ENCODE measurements around the gene AIFM2.
"Not testable (repeated sequence)": the region's sequence is repeated elsewhere in the genome, so short reads cannot be mapped to it uniquely, and the experiment has no call there.

Gene AIFM2

DNA sequence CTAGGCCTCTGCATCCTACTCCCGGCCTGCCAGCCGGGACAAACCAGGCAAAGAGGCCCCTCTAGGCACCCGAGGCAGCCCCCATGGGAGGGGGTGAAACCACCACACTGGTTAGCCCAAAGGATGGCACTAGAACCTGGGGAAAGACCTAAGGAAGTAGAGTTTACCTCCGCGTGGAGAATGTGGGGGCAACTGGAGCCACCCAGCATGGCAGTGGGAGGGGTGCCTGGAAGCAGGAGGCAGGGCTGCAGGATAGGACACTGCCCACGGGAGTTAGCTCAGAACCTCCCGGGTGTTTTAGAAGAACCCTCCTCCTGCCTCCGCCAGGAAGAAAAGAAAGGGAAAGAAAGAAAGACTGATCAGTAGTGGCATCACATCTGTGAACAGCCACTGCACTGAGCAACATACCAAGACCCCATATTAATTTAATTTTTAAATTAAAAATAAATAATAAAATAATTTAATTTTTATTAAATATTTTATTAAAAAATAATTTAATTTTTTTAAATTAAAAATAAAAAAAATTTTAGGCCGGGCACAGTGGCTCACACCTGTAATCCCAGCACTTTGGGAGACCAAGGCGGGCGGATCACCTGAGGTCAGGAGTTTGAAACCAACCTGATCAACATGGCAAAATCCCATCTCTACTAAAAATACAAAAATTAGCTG is 11.2 kb downstream of the AIFM2 start:
- DNase-seq (ENCODE audit: low read depth): no peak

DNA sequence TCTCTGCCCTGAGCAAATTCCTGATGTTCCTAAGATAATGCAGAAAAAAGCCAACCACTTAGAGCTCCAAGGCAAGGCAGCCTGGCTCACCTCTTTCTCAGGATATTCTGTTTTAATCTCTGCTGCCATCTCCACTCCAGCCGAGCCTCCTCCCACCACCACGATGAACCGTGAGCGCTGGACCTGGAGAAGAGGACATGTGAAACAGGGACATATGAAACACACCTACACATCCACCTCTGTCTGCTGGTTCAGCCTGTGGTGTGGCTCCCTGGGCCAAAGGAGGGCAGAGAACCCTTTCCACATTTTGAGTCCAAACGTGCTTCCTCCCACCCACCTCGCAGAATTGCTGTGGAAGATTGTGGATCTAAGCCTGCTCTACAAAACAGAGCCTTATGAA is 12.2 kb downstream of the AIFM2 start:
- DNase-seq (ENCODE audit: low read depth): no peak

DNA sequence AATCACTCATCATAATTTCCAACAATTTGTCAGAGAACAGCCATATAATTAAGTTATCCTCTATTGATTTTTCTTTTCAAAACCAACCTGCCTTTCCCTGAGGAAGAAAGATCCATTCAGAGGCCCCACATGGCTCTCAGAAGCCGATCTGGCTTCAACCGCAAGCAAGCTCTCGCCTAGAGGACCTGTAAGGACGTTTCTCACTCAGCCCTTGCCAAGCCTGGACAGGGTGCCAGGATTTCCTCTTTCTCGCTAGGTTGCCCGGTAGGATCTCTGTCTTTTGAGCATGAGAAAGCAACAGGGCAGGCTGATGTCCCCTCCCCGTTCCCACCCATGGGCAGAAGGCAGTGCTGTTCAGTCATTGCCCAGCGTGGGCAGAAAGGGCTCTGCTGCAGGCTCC is 13.0 kb downstream of the AIFM2 start:
- no peak for DNase-seq (ENCODE audit: low read depth)

DNA sequence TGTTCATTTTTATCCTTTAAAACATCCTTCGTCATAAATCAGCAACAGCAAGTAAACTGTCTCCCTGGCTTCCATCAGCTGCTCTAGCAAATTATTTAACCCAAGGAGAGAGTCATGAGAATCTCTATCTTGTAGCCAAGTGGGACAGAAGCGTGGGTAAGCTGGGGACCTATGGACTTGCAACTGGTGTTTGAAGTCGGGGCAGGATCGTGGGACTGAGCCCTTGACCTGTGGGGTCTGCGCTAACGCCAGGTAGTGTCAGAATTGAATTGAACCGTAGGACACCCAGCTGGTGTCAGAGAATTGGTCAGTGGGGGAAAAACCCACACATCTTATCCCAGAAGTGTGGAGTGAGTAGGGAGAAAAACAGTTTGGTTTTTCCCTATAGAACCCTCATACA is 13.4 kb downstream of the AIFM2 start:
- no peak for DNase-seq (ENCODE audit: low read depth)

DNA sequence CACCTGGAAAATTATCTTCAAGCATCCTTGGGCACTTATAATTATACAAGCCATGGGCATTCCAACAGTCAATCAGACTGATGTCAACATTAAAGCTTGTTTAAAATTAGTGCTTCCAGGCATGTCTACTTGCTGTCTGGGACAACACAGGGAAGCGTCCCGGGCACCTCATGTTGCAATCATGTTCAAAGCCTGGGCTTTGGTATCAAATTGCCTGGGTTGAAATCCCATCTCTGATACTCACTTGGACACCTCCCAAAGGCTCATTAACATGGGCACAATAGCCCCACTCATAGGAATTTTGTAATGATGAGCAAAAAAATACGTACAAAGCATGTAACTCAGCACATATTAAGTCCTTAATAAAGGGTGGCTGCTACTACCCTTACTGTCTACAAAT is 14.4 kb downstream of the AIFM2 start:
- no peak for DNase-seq (ENCODE audit: low read depth)

DNA sequence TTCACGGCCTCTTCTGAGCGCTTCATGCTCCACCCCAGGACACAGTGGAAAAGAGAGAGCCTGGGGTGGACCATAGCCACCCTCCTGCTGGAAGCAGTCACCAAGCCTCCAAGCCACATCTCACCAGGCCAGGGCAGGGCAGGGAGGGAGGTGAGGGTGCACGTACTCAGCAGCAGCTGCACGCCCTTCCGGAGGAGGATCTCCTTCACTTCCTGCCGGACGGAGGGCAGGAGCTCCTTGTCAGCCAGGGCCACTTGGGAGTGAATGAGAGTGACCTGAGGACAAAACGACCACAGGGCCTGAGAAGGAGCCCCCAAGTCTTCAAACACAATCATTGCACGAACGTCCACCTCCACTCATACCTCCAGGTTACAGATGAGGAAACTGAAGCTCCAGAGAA is 15.0 kb downstream of the AIFM2 start:
- DNase-seq (ENCODE audit: low read depth): no peak

DNA sequence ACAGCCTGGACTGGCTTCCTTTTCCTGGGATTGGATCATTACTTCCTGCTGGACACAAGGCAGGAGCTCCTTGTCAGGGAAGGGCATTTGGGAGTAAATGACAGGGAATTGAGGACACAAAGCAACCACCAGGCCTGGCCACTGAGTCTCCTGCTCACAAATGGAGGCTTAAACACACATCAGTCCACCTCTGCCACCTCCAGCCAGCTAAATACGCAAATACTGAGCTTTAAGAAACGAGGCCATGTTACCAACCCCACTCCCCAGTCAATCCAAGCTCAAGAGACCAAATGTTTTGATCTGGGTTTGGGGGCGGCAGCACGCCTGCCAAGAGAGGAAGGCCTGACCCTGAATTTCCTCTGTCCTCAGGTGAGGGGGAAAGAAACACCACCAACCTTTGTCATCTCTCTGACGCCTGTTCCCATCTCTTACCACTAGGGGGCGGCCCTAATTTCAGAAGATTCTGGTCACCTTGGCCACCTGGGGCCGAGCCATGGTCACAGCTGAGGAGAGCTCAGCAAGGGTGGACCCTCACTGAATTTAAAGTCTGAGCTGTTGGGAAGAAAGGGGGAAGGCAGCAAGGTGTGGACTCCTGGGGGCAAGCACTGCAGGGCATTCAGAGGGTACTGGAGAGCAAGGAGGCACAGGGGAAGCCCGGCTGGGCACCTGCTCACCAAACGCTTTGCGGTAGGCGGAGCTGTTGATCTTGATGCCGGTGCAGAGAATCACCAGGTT is 16.5 kb downstream of the AIFM2 start:
- no peak for DNase-seq (ENCODE audit: low read depth)

DNA sequence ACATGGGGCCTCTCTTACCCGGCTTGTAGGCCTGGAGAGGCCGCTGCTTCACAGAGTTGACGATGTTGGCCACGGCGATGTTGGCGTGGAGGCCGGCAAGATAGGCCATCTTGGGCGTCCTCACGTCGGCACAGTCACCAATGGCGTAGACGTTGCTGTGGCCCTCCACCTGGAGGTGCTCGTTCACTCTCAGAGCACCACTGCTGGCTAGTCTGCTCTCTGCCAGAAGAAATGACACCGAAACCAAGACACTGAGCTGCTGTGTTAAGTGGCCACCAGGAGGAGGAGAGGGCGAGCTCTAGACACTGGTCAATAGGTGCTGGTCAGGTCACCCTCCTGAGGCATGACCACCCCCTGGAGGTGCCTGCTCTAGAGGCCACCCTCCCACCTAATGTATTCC is 17.7 kb downstream of the AIFM2 start:
- DNase-seq (ENCODE audit: low read depth): no peak

DNA sequence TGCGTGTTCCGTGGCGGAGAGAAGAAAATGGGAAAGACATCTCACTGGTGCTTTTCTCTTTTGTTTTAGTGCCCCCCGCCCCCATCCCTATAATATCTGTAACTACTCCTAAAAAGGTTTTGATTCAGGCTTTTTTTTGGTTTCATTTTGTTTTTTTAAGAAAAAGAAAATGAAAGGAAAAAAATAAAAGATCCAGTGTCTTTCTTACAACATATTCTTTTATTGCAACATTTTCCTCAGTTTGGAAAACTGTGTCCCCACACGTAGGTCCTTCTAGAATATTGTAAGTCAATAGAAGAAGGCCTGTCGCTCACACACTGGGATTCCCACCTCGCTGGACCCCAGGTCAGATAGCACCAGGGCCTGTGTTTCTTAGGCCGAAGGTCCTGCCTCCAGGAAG is 20.6 kb downstream of the AIFM2 start:
- no peak for DNase-seq (ENCODE audit: low read depth)

DNA sequence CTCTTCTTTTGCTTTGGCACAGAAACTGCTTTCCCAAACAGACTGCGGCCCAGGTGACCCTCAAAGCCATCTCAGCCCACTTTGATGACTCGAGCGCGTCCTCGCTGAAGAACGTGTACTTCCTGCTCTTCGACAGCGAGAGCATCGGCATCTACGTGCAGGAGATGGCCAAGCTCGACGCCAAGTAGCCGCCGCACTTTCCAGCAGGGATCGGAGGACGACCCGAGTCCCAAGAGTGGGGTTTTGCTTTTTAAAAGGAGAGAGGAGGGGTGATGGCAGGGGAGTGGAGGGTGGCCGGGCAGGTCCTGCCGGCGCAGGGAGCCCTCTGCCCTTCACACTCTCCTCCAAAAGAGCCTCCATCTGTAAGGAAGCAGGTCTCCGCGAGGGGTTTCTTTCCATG is 21.1 kb downstream of the AIFM2 start:
- DNase-seq (ENCODE audit: low read depth): no peak

DNA sequence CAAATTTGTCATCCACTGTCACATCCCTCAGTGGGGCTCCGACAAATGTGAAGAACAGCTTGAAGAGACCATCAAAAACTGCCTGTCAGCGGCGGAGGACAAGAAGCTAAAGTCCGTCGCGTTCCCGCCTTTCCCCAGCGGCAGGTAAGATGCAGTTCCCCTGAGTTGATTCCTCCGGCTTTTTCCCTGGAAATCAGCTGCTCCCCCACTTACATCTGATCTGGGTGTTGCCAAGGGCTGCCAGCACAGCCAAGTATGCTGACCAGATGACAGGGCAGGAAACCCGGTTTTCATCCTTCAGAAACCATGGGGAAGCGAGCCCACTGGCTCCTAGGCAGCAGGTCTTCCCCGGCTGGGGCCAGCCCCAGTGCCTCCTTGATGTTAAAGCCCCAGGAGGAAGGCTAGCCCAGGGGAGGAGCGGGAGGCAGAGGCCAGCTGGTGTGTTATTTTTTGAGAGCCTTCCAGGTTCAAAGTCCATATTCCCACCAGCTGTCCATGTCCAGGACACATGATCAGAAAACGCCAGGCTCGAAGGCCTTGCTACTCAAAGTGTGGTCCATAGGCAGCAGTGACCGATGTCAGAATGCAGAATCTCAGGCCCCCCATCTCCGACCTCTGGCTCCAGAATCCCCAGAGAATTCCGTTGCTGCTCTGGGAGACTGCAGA is 23.4 kb downstream of the AIFM2 start:
- no peak for DNase-seq (ENCODE audit: low read depth)

DNA sequence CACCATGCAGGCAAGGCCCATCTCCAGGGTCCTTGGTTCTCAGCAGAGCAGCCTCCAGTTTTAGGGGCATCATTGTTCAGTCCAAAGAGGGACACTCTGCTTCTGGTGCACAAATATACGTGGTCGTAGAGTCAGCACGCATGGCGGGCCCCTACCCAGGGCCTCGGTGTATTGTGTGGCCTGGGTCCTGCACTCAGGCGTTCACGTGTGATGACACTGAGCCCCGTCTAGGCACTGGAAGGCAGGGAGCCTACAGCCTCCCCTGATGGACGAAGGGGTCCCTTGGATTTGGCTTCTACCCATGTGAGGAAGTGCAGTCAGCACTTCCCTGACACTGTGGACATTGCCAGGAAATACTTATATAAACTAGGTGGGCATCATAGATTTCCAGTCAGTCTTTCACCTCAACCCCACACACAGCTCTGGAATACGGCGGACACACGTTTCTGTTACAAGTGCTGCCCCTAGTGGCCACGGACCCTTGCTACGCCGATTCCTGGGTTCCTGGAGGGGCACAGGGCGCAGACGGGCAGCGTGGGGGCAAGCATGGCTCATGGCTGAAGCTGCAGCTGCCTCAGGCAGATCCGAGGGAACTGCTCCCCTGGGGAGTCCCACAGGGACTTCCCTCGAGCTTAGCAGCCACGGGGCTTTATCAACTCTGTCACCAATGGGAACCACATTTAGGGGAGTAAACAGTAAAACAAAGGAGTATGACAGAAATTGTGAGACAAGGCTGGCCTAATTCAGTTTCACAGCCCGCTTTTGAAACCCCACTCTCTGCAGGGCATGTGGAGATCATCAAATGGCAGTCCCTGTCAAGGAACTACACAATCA is 25.4 kb downstream of the AIFM2 start:
- no peak for DNase-seq (ENCODE audit: low read depth)

DNA sequence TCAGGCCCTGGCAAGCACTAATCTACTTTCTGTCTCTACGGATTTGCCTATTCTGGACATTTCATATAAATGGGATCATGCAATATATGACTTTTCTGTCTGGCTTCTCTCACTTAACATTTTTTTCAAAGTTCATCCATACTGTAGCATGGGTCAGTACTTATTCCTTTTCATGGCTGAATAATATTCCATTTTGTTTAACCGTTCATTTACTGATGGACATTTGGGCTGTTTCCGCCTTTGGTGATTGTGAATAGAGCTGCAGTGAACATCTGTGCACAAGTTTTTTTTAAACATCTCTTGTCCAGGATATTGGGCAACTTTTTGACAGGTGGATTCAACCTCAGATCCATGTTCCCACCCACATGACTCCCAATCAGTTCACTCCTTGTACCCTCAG is 31.0 kb downstream of the AIFM2 start:
- no peak for DNase-seq (ENCODE audit: low read depth)

DNA sequence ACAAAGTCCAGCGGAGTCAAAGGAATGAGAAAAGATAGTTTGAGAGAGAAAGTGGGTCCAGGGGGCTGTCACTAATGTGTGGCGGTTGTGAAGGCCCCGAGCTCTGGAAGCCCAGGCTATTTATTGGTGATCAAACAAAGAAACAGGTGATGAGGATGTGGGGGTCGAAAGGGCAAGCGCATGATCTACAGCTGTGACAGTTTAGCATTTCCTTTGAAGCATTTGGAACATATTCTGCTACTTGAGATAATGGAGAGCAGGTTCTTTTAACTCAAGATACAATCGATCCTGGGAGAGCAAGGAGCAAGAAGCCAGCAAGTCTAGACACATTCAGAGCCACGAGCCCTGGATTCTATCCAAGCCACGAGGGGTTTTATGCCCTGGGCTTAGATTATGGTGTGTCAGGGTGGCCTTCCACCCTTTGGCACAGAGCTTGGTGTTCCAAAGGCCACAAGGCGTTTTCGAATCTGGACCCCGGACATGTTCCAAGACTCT is 31.5 kb downstream of the AIFM2 start:
- DNase-seq (ENCODE audit: low read depth): not testable (repeated sequence)

DNA sequence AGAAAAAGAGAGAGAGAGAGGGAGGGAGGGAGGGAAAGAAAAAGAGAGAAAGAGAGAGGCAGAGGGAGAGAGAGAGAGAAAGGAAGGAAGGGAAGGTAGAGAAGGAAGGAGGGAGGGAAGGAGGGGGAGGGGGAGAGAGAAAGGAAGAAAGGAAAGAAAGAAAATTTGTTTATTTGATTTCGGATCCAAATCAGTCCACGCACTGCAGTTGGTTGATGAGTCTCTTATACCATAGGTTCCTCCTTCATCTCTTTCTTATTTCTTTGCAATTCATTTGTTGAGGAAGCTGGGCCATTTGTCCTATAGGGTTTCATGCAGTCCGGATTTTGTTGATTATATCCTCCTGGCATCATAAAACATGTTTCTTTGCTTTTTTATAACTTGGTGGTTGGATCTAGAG is 34.4 kb downstream of the AIFM2 start:
- DNase-seq (ENCODE audit: low read depth): no peak

DNA sequence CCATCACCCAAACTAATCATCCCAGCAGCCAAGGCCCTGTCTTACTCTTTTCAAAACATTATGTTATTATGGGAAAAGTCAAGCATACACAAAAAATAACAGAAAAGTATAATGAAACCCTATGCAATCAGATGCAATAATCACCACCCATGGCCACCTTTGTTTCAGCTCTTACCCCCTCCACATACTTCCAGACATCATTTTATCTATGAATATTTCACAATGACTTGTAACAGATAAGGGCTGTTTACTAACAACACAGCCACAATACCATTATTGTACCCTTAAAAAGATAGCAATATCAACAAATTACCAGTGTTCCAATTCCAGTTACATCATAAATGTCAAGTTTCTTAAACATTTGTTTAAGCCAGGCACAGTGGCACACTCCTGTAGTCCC is 35.2 kb downstream of the AIFM2 start:
- DNase-seq (ENCODE audit: low read depth): no peak

DNA sequence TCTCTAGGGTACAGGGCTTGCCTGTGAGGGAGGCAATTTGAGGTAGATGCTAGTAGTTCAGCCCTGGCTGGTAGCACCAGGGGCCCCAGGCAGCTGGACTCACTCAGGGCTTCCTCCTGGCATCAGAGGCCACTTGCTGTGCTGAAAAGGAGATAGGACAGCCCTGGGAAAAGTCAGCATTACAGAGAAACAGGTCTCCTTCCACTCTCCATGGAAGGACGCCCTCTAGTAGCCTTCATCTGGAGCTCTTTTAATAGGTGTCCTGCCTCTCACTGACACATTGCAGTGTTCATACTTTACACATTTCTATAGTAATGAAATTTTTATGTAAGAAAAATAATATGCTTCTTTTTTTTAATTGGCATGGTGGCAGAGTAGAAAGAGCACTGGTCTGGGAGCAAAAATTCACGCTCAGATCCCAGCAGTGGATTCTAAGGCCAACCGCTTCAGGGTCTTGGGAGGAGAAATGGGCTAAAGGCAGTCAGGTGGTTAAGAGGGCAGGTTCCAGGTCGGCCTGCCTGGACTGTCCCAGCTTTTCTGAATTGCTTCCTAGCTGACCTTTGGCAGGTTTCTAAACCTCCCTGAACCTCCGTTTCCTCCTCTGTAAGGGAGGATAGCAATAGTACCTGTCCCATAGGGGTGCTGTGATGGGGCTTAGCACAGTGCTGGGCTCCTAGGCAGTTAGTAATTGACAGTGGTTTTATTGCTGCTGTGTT is 35.8 kb downstream of the AIFM2 start:
- DNase-seq (ENCODE audit: low read depth): no peak

DNA sequence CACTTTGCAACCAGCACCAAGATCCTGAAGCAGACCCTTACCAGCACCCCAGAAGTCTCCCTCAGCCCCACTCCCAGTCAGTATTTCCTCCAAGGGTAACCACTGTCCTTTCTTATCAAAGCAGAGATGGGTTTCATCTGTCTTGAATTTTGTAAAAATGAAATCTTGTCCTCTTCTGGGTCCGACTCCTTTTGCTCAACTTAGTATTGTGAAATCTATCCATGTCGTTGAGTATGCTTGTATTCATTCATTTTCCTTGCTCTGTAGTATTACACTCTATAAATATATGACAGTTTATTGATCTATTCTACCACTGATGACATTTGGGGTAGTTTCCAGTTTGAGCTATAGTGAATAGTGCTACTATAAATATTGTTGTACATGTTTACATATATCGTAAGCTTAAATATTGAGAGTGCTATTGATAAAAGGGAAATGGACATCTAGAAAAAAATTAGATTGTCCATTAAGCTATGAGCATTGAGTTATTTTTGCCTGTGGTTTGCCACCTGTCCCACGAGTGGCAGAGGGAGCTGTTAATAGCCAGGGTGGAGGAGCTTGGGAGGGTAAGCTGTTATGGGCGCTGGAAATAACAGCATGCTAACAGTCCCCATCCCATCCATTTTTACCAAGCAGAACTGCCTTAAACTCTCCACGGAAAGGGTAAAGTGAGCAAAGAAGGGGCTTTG is 36.5 kb downstream of the AIFM2 start:
- DNase-seq (ENCODE audit: low read depth): no peak

DNA sequence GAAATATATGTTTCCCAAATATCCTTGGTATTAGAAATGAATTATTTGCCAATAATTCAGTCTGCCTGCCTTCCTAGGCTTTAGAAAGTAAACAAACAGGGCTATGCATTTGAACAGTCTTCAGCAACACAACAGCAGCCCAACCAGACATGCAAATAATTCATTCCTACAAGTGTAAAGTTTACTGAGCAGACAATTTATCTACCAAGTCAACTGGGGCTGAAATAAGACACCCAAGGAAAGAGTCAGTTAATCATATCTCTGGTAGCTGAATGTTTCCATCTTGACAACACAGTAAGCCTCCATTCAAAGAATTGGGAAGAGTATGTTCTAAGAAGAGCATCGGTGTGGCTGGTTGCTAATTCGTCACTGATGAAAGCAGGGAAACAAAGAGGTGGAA is 38.4 kb downstream of the AIFM2 start:
- DNase-seq (ENCODE audit: low read depth): no peak

DNA sequence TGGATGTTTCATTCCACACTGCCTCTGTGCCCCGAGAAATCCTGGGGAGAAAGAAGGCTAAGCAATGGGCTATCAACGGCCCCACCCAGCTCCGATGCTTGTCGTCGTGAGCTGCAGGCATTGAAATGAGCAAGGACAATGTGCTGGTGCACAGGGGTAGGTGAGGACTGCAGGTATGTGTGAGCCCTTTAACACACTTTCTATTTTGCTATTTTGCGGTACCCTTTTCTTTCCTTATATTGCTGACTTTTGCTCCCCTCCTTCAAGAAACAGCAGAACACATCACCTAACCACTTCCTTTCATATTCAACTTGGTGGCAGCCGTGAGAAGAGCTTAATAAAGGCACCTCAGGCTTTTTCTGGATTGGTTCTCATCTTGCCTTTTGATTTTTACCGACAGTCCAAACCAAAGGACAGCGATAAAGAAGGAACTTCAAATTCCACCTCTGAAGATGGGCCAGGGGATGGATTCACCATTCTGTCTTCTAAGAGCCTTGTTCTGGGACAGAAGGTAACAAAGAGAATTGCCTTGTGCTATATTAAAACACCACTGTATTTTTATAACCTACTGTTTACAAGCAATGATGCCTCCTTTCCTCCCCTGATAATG is 39.2 kb downstream of the AIFM2 start:
- no peak for DNase-seq (ENCODE audit: low read depth)

DNA sequence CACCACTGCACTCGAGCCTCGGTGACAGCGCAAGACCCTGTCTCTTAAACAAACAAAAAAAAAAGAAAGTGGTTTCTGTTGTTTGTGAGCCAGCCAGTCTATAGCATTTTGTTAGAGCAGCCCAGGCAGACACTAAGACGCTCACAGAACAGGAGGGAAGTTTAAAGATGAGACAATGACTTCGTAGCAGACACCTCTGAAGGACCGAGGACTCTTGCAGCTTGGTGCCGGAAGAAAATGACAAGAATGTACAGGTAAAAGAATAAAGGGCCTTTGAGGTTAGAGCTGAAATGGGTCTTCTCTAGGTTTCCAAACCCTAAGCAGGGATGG is 40.3 kb downstream of the AIFM2 start:
- DNase-seq (ENCODE audit: low read depth): no peak
